ENCODE results near the gene ST6GALNAC3. TPM values are rescaled to one million over a fixed set of nuclear protein-coding genes. Genes with fewer than 3 reads are reported as not detected.

ST6GALNAC3 gene
- total RNA-seq, 1 donor from 2014 or later, result 46.8 TPM

DNA sequence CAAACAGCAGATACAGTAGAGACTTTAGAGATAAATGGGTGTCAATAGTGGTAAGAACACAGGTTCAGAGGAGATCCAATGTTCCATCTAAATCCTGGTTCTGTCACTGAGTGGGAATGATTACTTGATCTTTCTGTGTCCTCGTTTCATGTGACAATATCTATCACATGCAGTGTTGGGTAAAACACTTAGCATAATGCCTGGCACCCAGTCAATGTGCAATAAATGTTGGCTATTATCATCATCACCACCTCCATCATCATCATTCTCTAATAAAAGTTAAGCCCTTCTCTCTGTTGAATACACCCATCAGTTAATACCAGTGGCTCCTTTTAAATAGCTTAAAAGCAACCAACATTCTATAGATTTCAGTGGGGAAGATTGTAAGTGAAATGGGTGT is 184.7 kb downstream of the ST6GALNAC3 start:
- Mint-ChIP-seq H3K27me3 (ENCODE audit: unreplicated experiment) (no peaks in the 10 kb centered on the region), H3K9me3 (ENCODE audit: unreplicated experiment) (no peaks in the 10 kb centered on the region), H3K27ac (ENCODE audit: unreplicated experiment) (no peak overlapping the region), H3K4me3 (ENCODE audit: unreplicated experiment) (no peak overlapping the region), H3K4me1 (ENCODE audit: unreplicated experiment) (peaks cover 5% of the 10 kb centered on the region), H3K36me3 (ENCODE audit: low read depth, unreplicated experiment) (no peaks in the 10 kb centered on the region)
- TF ChIP-seq, protein P1, sequence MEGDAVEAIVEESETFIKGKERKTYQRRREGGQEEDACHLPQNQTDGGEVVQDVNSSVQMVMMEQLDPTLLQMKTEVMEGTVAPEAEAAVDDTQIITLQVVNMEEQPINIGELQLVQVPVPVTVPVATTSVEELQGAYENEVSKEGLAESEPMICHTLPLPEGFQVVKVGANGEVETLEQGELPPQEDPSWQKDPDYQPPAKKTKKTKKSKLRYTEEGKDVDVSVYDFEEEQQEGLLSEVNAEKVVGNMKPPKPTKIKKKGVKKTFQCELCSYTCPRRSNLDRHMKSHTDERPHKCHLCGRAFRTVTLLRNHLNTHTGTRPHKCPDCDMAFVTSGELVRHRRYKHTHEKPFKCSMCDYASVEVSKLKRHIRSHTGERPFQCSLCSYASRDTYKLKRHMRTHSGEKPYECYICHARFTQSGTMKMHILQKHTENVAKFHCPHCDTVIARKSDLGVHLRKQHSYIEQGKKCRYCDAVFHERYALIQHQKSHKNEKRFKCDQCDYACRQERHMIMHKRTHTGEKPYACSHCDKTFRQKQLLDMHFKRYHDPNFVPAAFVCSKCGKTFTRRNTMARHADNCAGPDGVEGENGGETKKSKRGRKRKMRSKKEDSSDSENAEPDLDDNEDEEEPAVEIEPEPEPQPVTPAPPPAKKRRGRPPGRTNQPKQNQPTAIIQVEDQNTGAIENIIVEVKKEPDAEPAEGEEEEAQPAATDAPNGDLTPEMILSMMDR (IDR thresholded peaks at IDR 0.05; ENCODE audit: unreplicated experiment), result no peak
- DNase-seq (ENCODE audit: low spot score), result no peak

DNA sequence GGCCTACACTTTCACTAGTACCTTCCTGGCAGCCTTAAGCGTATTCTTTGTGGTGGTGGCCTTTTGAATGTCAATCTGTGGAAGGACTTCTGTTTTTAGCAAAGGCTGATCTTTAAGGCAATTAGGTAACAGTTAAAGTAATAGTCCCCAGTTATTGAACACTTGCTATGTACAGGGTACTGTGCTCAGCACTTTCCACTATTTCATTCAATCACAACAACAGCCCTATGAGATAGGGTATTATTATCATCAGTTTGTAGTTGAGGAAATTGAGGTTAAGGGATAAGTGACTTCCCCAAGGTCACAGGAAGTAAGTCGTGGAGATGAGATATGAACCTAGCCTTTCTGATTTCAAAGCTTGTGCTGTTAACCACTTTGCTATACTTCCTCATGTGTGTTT is 185.7 kb downstream of the ST6GALNAC3 start:
- Mint-ChIP-seq H3K4me1 (ENCODE audit: unreplicated experiment) (peaks cover 4% of the 10 kb centered on the region), H3K36me3 (ENCODE audit: low read depth, unreplicated experiment) (no peaks in the 10 kb centered on the region), H3K27me3 (ENCODE audit: unreplicated experiment) (peaks cover 3% of the 10 kb centered on the region), H3K9me3 (ENCODE audit: unreplicated experiment) (no peaks in the 10 kb centered on the region), H3K4me3 (ENCODE audit: unreplicated experiment) (no peak overlapping the region), H3K27ac (ENCODE audit: unreplicated experiment) (no peak overlapping the region)
- TF ChIP-seq, protein P1 (IDR thresholded peaks at IDR 0.05; ENCODE audit: unreplicated experiment), result no peak
- no peak for DNase-seq (ENCODE audit: low spot score)

DNA sequence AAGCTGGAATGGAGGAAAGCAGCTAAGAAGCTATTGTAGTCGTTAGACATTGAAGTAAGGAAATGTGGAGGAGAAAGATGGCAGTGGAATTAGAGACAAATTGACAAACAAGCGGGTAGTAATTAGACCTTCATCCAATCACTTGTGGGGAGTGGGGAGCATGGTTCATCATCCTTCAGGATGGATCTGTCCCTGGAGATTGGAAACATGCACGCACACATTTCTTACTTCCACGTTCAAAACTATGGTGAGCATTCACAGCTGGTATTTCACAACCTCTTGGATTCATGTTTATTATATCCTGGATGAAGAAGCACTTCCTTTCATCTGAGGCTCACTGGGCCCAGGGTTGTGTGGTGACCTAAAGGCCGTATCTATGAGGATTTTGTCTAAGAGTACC is 188.1 kb downstream of the ST6GALNAC3 start:
- Mint-ChIP-seq H3K4me3 (ENCODE audit: unreplicated experiment) (no peak overlapping the region), H3K36me3 (ENCODE audit: low read depth, unreplicated experiment) (no peaks in the 10 kb centered on the region), H3K27me3 (ENCODE audit: unreplicated experiment) (peaks cover 6% of the 10 kb centered on the region), H3K27ac (ENCODE audit: unreplicated experiment) (no peak overlapping the region), H3K4me1 (ENCODE audit: unreplicated experiment) (peaks cover 9% of the 10 kb centered on the region), H3K9me3 (ENCODE audit: unreplicated experiment) (no peaks in the 10 kb centered on the region)
- TF ChIP-seq, protein P1 (IDR thresholded peaks at IDR 0.05; ENCODE audit: unreplicated experiment), result no peak
- DNase-seq (ENCODE audit: low spot score), result no peak

DNA sequence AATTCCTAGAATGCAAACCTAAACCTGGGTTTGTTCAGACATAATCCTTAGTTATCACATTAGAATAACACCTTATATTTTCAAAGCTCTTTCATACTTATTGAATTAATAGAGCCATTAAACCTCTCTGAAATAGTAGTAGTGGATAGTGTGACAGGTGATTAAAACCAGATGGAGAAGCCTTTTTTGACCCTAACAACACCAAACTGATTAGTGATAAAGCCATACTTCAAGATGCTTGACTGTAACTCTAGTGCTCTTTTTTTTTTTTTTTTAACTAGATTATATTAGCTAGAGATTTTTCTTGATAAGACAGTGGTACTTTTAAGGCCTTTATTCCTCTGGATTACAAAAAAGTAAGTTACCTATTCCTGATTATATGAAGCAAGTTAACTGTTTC is 190.1 kb downstream of the ST6GALNAC3 start:
- Mint-ChIP-seq H3K36me3 (ENCODE audit: low read depth, unreplicated experiment) (no peaks in the 10 kb centered on the region), H3K4me1 (ENCODE audit: unreplicated experiment) (peaks cover 18% of the 10 kb centered on the region), H3K27me3 (ENCODE audit: unreplicated experiment) (peaks cover 7% of the 10 kb centered on the region), H3K9me3 (ENCODE audit: unreplicated experiment) (no peaks in the 10 kb centered on the region), H3K4me3 (ENCODE audit: unreplicated experiment) (no peak overlapping the region), H3K27ac (ENCODE audit: unreplicated experiment) (no peak overlapping the region)
- TF ChIP-seq, protein P1 (IDR thresholded peaks at IDR 0.05; ENCODE audit: unreplicated experiment), result no peak
- no peak for DNase-seq (ENCODE audit: low spot score)

DNA sequence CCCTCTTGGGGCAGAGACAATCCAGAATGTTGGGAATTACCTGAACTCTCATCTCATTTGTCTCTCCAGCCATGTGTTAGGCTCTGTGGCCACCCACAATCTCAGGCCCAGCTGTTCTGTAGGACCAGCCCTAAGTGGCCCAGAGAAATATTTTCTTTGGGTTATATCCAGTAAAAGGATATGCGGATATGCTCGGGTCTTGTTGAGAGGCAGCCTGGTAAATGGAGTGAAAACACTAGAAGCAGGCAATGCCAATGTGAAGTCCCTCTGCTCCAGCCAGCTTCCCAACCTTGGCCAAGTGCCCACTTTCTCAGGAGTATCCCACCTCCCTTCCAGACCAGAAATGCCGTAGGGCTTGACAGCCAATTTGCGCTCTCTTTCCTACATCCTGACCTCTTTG is 192.2 kb downstream of the ST6GALNAC3 start:
- Mint-ChIP-seq H3K36me3 (ENCODE audit: low read depth, unreplicated experiment) (no peaks in the 10 kb centered on the region), H3K4me1 (ENCODE audit: unreplicated experiment) (peaks cover 15% of the 10 kb centered on the region)
- DNase-seq (ENCODE audit: low spot score), result no peak

More for the DNA sequence above, 192.2 kb downstream of the ST6GALNAC3 start:
- Mint-ChIP-seq H3K27me3 (ENCODE audit: unreplicated experiment) (peaks cover 8% of the 10 kb centered on the region), H3K4me3 (ENCODE audit: unreplicated experiment) (no peak overlapping the region), H3K27ac (ENCODE audit: unreplicated experiment) (peak overlapping the region; percentile 68), H3K9me3 (ENCODE audit: unreplicated experiment) (no peaks in the 10 kb centered on the region)
- TF ChIP-seq, protein P1 (IDR thresholded peaks at IDR 0.05; ENCODE audit: unreplicated experiment), result no peak
